ENCODE results near the gene MTUS2. TPM values are rescaled to one million over a fixed set of nuclear protein-coding genes. Genes with fewer than 3 reads are reported as not detected.

Gene MTUS2
- total RNA-seq, 2 donors from 2014 or later: 0.11 TPM; not detected in 1

GRCh38 chr13:29539856-29540255 is 719.7 kb downstream of the MTUS2 start:
- H3K4me1 Mint-ChIP-seq: peaks cover 32% of the 10 kb centered on the region
- H3K36me3 Mint-ChIP-seq (ENCODE audit: low read depth): peaks cover 83% of the 10 kb centered on the region
- no peaks in the 10 kb centered on the region for H3K27me3 Mint-ChIP-seq
- ATAC-seq (replicated peaks): no peak
- H3K9me3 Mint-ChIP-seq: no peaks in the 10 kb centered on the region
- no peak overlapping the region for H3K4me3 Mint-ChIP-seq
- no peak overlapping the region for H3K27ac Mint-ChIP-seq

- no peaks in the 10 kb centered on the region for H3K27me3 Mint-ChIP-seq
- H3K9me3 Mint-ChIP-seq: no peaks in the 10 kb centered on the region
- H3K4me3 Mint-ChIP-seq: no peak overlapping the region
- H3K4me1 Mint-ChIP-seq: peaks cover 36% of the 10 kb centered on the region
- peak overlapping the region; percentile 48 for H3K27ac Mint-ChIP-seq
- no peak for ATAC-seq (replicated peaks)
- peaks cover 83% of the 10 kb centered on the region for H3K36me3 Mint-ChIP-seq (ENCODE audit: low read depth)
These were observed 720.2 kb downstream of the MTUS2 start for GRCh38 chr13:29540334-29540733.

- H3K27ac Mint-ChIP-seq: peak overlapping the region; percentile 48
- H3K4me3 Mint-ChIP-seq: peak overlapping the region; percentile 11
- H3K4me1 Mint-ChIP-seq: peaks cover 40% of the 10 kb centered on the region
- no peak for ATAC-seq (replicated peaks)
- no peaks in the 10 kb centered on the region for H3K27me3 Mint-ChIP-seq
- no peaks in the 10 kb centered on the region for H3K9me3 Mint-ChIP-seq
- peaks cover 83% of the 10 kb centered on the region for H3K36me3 Mint-ChIP-seq (ENCODE audit: low read depth)
These were observed 720.7 kb downstream of the MTUS2 start for GRCh38 chr13:29540799-29541198.

- Mint-ChIP-seq H3K4me1 (peaks cover 40% of the 10 kb centered on the region), H3K9me3 (no peaks in the 10 kb centered on the region), H3K36me3 (ENCODE audit: low read depth) (peaks cover 83% of the 10 kb centered on the region), H3K4me3 (peak overlapping the region; percentile 11), H3K27ac (peak overlapping the region; percentile 48), H3K27me3 (no peaks in the 10 kb centered on the region)
- peak; percentile 77 for ATAC-seq (replicated peaks)
These were observed 721.3 kb downstream of the MTUS2 start for GRCh38 chr13:29541400-29541799.

GRCh38 chr13:29542381-29542780 is 722.2 kb downstream of the MTUS2 start:
- peaks cover 40% of the 10 kb centered on the region for H3K4me1 Mint-ChIP-seq
- no peak for ATAC-seq (replicated peaks)
- H3K4me3 Mint-ChIP-seq: peak overlapping the region; percentile 19
- peak overlapping the region; percentile 76 for H3K27ac Mint-ChIP-seq
- H3K9me3 Mint-ChIP-seq: no peaks in the 10 kb centered on the region
- no peaks in the 10 kb centered on the region for H3K27me3 Mint-ChIP-seq
- H3K36me3 Mint-ChIP-seq (ENCODE audit: low read depth): peaks cover 86% of the 10 kb centered on the region

- no peaks in the 10 kb centered on the region for H3K9me3 Mint-ChIP-seq
- no peaks in the 10 kb centered on the region for H3K27me3 Mint-ChIP-seq
- peak overlapping the region; percentile 76 for H3K27ac Mint-ChIP-seq
- peaks cover 86% of the 10 kb centered on the region for H3K36me3 Mint-ChIP-seq (ENCODE audit: low read depth)
- H3K4me1 Mint-ChIP-seq: peaks cover 37% of the 10 kb centered on the region
- H3K4me3 Mint-ChIP-seq: peak overlapping the region; percentile 19
- peak; percentile 88 for ATAC-seq (replicated peaks)
These were observed 723.4 kb downstream of the MTUS2 start for GRCh38 chr13:29543230-29544215.

GRCh38 chr13:29545988-29546387 is 725.8 kb downstream of the MTUS2 start:
- no peaks in the 10 kb centered on the region for H3K9me3 Mint-ChIP-seq
- no peak for ATAC-seq (replicated peaks)
- H3K27ac Mint-ChIP-seq: no peak overlapping the region
- H3K27me3 Mint-ChIP-seq: no peaks in the 10 kb centered on the region
- H3K4me1 Mint-ChIP-seq: peaks cover 34% of the 10 kb centered on the region
- H3K4me3 Mint-ChIP-seq: no peak overlapping the region
- H3K36me3 Mint-ChIP-seq (ENCODE audit: low read depth): peaks cover 87% of the 10 kb centered on the region

- ATAC-seq (replicated peaks): no peak
- Mint-ChIP-seq H3K4me1 (peaks cover 27% of the 10 kb centered on the region), H3K27ac (no peak overlapping the region)
These were observed 726.5 kb downstream of the MTUS2 start for GRCh38 chr13:29546662-29547061.

GRCh38 chr13:29547153-29547552 is 727.0 kb downstream of the MTUS2 start:
- peaks cover 87% of the 10 kb centered on the region for H3K36me3 Mint-ChIP-seq (ENCODE audit: low read depth)
- no peak overlapping the region for H3K4me3 Mint-ChIP-seq
- H3K27me3 Mint-ChIP-seq: no peaks in the 10 kb centered on the region
- no peak for ATAC-seq (replicated peaks)
- no peaks in the 10 kb centered on the region for H3K9me3 Mint-ChIP-seq
- H3K27ac Mint-ChIP-seq: no peak overlapping the region
- H3K4me1 Mint-ChIP-seq: peaks cover 30% of the 10 kb centered on the region

More at GRCh38 chr13:29546662-29547061, 726.5 kb downstream of the MTUS2 start:
- Mint-ChIP-seq H3K27me3 (no peaks in the 10 kb centered on the region), H3K36me3 (ENCODE audit: low read depth) (peaks cover 87% of the 10 kb centered on the region), H3K9me3 (no peaks in the 10 kb centered on the region), H3K4me3 (no peak overlapping the region)

- Mint-ChIP-seq H3K27ac (no peak overlapping the region), H3K9me3 (no peaks in the 10 kb centered on the region), H3K27me3 (no peaks in the 10 kb centered on the region), H3K36me3 (ENCODE audit: low read depth) (peaks cover 90% of the 10 kb centered on the region), H3K4me3 (no peak overlapping the region), H3K4me1 (peaks cover 23% of the 10 kb centered on the region)
- no peak for ATAC-seq (replicated peaks)
These were observed 728.6 kb downstream of the MTUS2 start for GRCh38 chr13:29548722-29549121.

- Mint-ChIP-seq H3K4me3 (no peak overlapping the region), H3K36me3 (ENCODE audit: low read depth) (peaks cover 98% of the 10 kb centered on the region), H3K27ac (no peak overlapping the region), H3K4me1 (peaks cover 13% of the 10 kb centered on the region), H3K9me3 (no peaks in the 10 kb centered on the region), H3K27me3 (no peaks in the 10 kb centered on the region)
- ATAC-seq (replicated peaks): no peak
These were observed 730.4 kb downstream of the MTUS2 start for GRCh38 chr13:29550430-29550988.

- Mint-ChIP-seq H3K27ac (no peak overlapping the region), H3K9me3 (no peaks in the 10 kb centered on the region), H3K27me3 (no peaks in the 10 kb centered on the region), H3K4me3 (no peak overlapping the region), H3K36me3 (ENCODE audit: low read depth) (peaks cover 96% of the 10 kb centered on the region), H3K4me1 (peaks cover 11% of the 10 kb centered on the region)
- no peak for ATAC-seq (replicated peaks)
These were observed 731.1 kb downstream of the MTUS2 start for GRCh38 chr13:29551214-29551613.
